GM19467 (cell line): ENCODE results near the gene HDGFL2.
"Not testable (repeated sequence)": the region's sequence is repeated elsewhere in the genome, so short reads cannot be mapped to it uniquely, and the experiment has no call there.

Source experiments
- ATAC-seq: cut with Tn5 transposase; IDR thresholded peaks from one replicate; pipeline ENCODE4 v1.9.1; 2021; ENCODE audit warnings: mild to moderate bottlenecking, moderate library complexity; ENCODE audit not compliant: unreplicated experiment

HDGFL2 gene

DNA sequence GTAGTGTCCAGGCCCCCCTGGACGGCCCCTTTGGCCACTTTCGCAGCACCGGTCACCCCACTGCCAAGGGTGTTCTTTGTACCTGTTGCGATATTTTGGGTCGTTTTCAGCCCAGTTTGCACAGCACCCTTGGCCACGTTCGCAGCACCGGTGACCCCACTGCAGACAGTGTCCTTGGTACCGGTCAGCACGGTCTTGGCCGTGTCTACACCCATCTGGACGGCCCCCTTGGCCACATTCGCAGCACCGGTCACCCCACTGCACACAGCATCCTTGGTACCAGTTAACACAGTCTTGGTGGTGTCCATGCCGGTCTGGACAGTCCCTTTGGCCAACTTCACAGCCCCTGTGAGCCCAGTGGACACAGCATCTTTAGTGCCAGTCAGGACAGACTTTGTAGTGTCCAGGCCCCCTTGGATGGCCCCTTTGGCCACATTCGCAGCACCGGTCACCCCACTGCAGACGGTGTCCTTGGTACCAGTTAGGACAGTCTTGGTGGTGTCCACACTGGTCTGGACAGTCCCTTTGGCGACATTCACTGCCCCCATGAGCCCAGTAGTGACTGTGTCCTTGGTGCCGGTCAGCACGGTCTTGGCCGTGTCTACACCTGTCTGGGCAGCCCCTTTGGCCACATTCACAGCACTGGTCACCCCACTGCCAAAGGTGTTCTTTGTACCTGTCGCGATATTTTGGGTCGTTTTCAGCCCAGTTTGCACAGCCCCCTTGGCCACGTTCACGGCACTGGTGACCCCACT, 39.4 kb downstream of the HDGFL2 start:
- ATAC-seq, result no peak

- no peak for ATAC-seq
Measured at GRCh38 chr19:4512070-4512469, 40.0 kb downstream of the HDGFL2 start.

- no peak for ATAC-seq
Measured at GRCh38 chr19:4513248-4513647, 41.2 kb downstream of the HDGFL2 start.

GRCh38 chr19:4515732-4516131, 43.6 kb downstream of the HDGFL2 start:
- ATAC-seq, result no peak

DNA sequence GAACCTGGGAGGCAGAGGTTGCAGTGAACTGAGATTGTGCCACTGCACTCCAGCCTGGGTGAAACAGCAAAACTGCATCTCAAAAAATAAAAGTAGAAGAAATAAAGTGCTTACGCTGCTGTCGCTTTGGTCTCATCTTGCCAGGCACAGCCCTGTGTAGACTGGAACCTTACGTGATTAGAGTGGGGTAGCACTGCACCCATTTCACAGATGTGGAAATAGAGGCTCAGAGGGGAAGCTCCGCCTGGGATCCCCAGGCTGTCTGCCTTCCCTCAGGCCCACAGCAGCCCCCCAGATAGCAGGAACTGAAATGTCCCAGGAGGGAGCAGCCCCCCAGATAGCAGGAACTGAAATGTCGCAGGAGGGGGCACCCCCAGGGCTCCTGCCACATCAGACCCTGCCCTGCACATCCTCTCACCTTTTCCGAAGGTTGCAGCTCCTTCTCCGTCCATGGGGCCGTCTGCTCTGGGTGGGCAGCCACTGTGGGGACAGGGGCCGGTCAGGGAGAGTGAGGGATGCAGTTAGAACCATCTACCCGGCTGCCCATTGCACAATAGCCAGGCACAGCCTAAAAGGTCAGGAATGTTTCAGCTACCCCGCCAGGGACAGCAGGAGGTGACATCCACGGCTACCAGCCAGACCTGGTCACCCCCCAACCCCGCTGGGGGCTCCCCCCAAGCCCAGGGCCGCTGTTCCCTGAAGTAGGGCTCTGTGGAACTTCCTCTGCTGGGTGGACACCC, 44.3 kb downstream of the HDGFL2 start:
- ATAC-seq, result no peak

DNA sequence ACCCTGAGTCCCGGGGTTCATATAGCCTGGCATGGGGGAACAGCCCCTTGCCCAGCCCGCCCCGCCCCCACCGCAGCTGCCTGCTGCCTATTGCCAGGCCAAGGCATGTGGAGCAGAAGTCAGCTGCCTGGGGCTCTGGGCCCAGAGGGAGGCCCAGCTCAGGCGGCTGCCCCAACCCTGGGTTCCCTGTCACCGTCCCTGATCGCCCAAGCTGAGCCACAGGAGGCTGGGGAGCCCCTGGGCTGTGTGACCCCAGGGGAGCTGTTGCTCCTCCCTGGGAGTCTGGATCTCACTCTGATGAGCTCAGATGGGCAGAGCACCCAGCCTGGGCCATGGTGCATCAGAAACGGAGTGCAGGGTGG, 44.8 kb downstream of the HDGFL2 start:
- ATAC-seq, result no peak

GRCh38 chr19:4517451-4518057, 45.5 kb downstream of the HDGFL2 start:
- no peak for ATAC-seq

DNA sequence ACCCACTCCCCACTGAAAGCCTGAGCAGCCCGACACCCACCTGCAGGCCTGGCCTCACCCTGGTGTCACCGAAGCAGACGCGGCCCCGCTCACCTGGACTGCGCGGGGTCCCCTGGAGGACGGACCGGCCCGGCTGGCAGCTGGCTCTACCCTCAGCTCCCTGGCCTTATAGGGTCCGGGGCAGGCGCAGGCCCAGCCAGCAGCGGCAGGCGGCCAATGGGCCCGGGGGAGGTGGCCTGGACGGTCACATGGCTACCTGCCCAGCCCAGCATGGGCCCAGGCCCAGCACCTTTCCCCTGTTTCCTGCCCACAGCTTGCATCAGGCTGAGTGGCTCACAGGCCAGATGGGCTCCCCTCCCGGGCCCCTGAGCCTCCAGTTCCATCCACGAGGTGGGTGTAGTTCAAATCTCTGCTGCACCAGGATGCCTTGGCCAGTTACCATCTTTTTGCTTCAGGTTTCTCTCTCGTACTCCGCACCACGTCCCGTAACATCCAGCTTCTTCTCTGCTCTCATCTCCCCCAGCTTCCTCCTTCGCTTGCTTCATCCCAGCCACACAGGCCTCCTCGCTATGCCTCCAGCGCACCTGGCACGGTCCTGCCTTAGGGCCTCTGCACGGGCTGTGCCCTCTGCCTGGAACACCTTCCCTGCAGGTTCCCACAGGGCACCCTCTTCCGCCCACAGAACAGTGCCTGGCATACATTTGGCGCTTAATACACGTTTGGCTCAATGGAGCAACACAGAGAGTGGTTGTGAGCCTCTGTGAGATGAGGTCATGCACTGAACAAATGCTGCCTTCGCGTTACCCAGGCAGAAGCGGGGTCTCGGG, 46.5 kb downstream of the HDGFL2 start, which contains the start of gene PLIN4:
TSS of gene PLIN4 (minus strand) at position 142 of the 827 bp plus-strand sequence. CDS start 214 bp downstream, outside the sequence.
- no peak for ATAC-seq

GRCh38 chr19:4519172-4519496, 47.0 kb downstream of the HDGFL2 start:
- ATAC-seq, result no peak

- ATAC-seq, result no peak
Measured at GRCh38 chr19:4519521-4520277, 47.6 kb downstream of the HDGFL2 start.

GRCh38 chr19:4521170-4521887, 49.2 kb downstream of the HDGFL2 start:
- ATAC-seq, result no peak

- ATAC-seq, result no peak
Measured at GRCh38 chr19:4521888-4522242, 49.8 kb downstream of the HDGFL2 start.

DNA sequence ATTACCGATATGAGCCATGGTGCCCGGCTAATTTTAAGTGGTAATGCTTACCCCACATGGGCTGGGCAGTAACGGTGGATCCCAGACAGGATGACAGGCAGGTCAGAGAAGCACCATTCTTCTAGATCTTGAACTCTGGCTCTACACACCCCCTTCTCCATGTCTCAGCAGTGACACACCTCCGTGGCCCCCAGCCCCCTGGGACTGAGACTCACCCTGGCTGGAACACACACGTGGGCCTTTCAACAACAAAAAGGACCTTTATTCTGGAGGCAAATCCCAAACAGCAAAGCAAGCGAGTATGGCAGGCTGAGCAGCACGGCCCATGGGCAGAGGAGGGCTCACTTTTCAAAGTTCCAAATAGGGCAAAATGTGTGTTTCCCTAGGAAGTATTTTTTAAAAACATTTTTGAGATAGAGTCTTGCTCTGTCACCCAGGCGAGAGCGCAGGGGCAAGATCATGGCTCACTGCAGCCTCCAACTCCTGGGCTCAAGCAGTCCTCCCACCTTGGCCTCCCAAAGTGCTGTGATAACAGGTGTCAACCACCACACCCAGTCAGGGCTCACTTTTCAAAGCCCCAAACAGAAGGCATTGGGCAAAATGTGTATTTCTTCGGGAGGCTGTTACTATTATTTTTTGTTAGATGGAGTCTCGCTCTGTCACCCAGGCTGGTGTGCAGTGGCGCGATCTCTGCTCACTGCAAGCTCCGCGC, 50.4 kb downstream of the HDGFL2 start:
- ATAC-seq, result no peak

DNA sequence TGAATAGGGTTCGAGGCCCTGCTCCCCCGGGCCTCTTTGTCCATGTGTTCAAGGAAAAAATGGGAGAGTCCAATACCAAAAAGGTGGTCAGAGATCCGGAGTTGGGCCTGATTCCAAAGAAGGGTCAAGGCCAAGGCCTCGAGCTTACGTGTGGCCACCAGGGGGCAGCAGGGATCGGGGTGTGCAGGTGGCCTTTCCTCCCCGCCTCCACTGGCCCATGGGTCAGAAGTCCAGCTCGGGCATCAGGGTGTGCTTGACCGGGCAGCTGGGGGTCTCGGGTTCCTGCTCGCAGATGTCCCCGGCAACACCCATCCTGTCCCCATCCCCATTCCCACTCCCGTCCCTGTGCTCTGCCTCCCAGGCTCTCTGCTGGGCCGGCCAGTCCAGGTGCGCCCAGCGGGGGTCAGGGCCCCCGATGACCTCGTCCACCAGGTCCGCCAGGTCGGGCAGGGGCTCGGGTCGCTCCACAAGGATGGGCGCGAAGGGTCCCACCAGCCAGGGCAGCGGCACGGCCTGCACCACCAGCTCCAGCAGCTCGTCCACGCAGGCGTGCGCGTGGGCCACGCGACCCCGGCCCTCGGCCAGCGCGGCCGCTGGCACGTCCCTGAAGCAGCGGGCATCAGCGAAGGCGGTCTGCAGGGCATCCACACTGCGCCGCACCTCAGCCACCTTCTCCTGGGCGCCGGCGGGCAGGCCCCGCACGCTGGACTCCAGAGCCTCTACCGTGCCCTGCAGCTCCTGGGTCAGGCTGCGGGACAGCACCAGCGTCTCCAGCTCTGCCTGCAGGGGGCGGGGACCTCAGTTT, 51.4 kb downstream of the HDGFL2 start:
- no peak for ATAC-seq

- no peak for ATAC-seq
Measured at GRCh38 chr19:4524808-4525562, 52.9 kb downstream of the HDGFL2 start.

- ATAC-seq, result no peak
Measured at GRCh38 chr19:4525563-4526002, 53.5 kb downstream of the HDGFL2 start.

DNA sequence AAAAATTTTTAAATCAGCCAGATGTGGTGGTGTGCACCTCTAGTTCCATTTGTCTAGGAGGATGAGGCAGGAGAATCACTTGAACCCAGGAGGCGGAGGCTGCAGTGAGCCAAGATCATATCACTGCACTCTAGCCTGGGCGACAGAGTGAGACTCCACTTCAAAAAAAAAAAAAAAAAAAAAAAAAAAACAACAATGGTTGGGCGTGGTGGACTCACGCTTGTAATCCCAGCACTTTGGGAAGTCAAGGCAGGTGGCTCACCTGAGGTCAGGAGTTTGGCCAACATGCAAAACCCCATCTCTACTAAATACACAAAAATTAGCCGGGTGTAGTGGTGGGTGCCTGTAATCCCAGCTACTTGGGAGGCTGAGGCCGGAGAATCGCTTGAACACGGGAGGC, 55.3 kb downstream of the HDGFL2 start:
- ATAC-seq, result not testable (repeated sequence)

DNA sequence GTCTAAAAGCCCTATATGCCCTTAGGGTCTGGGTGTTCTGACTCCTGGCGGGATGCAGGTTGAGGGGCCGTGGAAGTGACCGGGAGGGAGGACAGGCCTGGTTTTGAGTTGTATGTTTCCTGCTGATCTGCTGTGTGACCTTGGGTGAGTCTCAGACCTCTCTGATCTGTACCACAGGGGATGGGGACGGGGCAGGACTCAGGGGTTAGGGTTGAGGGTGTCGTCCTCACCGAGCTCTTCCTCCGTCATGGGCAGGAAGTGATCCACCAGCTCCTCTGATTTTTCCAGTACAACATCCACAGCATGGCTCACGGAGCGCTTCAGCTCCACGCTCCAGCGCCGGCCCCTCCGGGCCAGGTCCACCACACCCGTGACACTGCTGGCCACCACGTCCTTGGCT, 56.7 kb downstream of the HDGFL2 start:
- no peak for ATAC-seq
